Endothelial cell of umbilical vein (primary cell): ENCODE measurements around the gene B3GAT2. TPM values are rescaled to one million over a fixed set of nuclear protein-coding genes. Genes with fewer than 3 reads are reported as not detected.

ENCODE experiments used
- BruUV-seq: library from RNA; stranded (reverse); fragments of 400-500 nt; replicated peaks from 2 replicates; lab custom pipeline; 2021; lab: Mats Ljungman, UMichigan
- CTCF ChIA-PET: fragments of 300-600, 350-600 bp; sonication (Branson Sonifier 250); formaldehyde crosslinking; loops from one replicate; lab custom pipeline; 2021; ENCODE audit warnings: antibody characterized with exemption, inconsistent platforms; lab: Charles Lee
- POLR2A ChIA-PET: fragments of 300-600, 350-600 bp; sonication (Branson Sonifier 250); formaldehyde crosslinking; loops from one replicate; lab custom pipeline; 2021; ENCODE audit warnings: antibody characterized with exemption, inconsistent platforms; lab: Charles Lee
- DNase-seq: peaks from one replicate; pipeline ENCODE4 v3.0.0-alpha.2; 2011; ENCODE audit warnings: low read depth, low spot score
- FAIRE-seq: peaks from 2 replicates; lab custom pipeline; 2011; peaks lifted over from hg19 to GRCh38; lab: Jason Lieb, UNC
- H2AFZ ChIP-seq: 2 replicates; pipeline ENCODE4 v1.6.0; 2012; ENCODE audit warnings: low read depth, low read length, control low read depth, inconsistent platforms
- H3K27ac ChIP-seq: 2 replicates; pipeline ENCODE4 v1.5.1; 2011; ENCODE audit warnings: low read depth, mild to moderate bottlenecking, control low read depth, low read length, moderate library complexity; ENCODE audit not compliant: insufficient read depth
- H3K27me3 ChIP-seq, 2 experiments: 2 replicates each; pipeline versions ENCODE4 v1.6.0 to v1.6.1; 2011; ENCODE audit warnings: low read length in 2 of 2, mixed read lengths in 1 of 2; ENCODE audit not compliant: control insufficient read depth in 2 of 2, insufficient read depth in 2 of 2
- H3K36me3 ChIP-seq, 2 experiments: 2 replicates in 1 of 2; 3 replicates in 1 of 2; pipeline ENCODE4 v1.5.1; 2011; ENCODE audit warnings: low read length in 2 of 2, mild to moderate bottlenecking in 1 of 2, moderate library complexity in 1 of 2; ENCODE audit not compliant: control insufficient read depth in 2 of 2, insufficient read depth in 2 of 2; ENCODE audit errors: extremely low read depth in 1 of 2
- H3K4me1 ChIP-seq: 3 replicates; pipeline ENCODE4 v1.5.1; 2011; ENCODE audit warnings: mild to moderate bottlenecking, low read length; ENCODE audit not compliant: control insufficient read depth, insufficient read depth; ENCODE audit errors: extremely low read depth
- H3K4me2 ChIP-seq: 2 replicates; pipeline ENCODE4 v1.6.1; 2011; ENCODE audit warnings: low read length, control low read depth, mixed read lengths; ENCODE audit not compliant: insufficient read depth
- H3K4me3 ChIP-seq, 3 experiments: fragments of 200-600 bp in 1 of 3; sonication (generic), shearing (Covaris generic) in 1 of 3; replicated peaks in 1 of 3; 2 replicates each; pipeline ENCODE4 v1.5.1; 2011 to 2016; ENCODE audit warnings: control low read depth in 3 of 3, low read length in 3 of 3, mild to moderate bottlenecking in 2 of 3, inconsistent platforms in 1 of 3, low read depth in 1 of 3, moderate library complexity in 1 of 3; ENCODE audit not compliant: insufficient read depth in 1 of 3
- H3K79me2 ChIP-seq: 2 replicates; pipeline ENCODE4 v1.6.0; 2012; ENCODE audit warnings: low read length, inconsistent platforms; ENCODE audit not compliant: control insufficient read depth, insufficient read depth
- H3K9ac ChIP-seq: replicated peaks from 2 replicates; pipeline ENCODE3; 2011; ENCODE audit warnings: low read length, control low read depth; ENCODE audit not compliant: insufficient read depth; ENCODE audit errors: extremely low read depth
- H3K9me1 ChIP-seq: replicated peaks from 3 replicates; pipeline ENCODE4 v1.6.0; 2011; ENCODE audit warnings: mild to moderate bottlenecking, low read length; ENCODE audit not compliant: control insufficient read depth, insufficient read depth; ENCODE audit errors: extremely low read depth
- H3K9me3 ChIP-seq: replicated peaks from 2 replicates; pipeline ENCODE4 v1.5.1; 2012; ENCODE audit warnings: low read length, inconsistent platforms; ENCODE audit not compliant: control insufficient read depth, insufficient read depth
- H4K20me1 ChIP-seq: replicated peaks from 2 replicates; pipeline ENCODE3; 2011; ENCODE audit warnings: mild to moderate bottlenecking, low read length; ENCODE audit not compliant: control insufficient read depth, insufficient read depth; ENCODE audit errors: extremely low read depth
- CTCF ChIP-seq, 2 donors: IDR thresholded peaks; 1 replicate in 1 of 2; 2 replicates in 1 of 2; pipeline ENCODE4 v1.5.1; 2011; ENCODE audit warnings: low read length in 2 of 2, mild to moderate bottlenecking in 2 of 2, moderate library complexity in 2 of 2, control low read depth in 1 of 2, inconsistent platforms in 1 of 2, low read depth in 1 of 2; ENCODE audit not compliant: insufficient read depth in 1 of 2; ENCODE audit errors: extremely low read depth in 1 of 2
- EZH2 ChIP-seq: IDR thresholded peaks from 2 replicates; pipeline ENCODE4 v1.6.1; 2012; ENCODE audit warnings: borderline replicate concordance, low read depth, mild to moderate bottlenecking, moderate library complexity, low read length, inconsistent platforms; ENCODE audit not compliant: severe bottlenecking
- FOS ChIP-seq: IDR thresholded peaks from 2 replicates; pipeline ENCODE4 v1.6.1; 2011; ENCODE audit warnings: mild to moderate bottlenecking, low read length, moderate library complexity, borderline replicate concordance; ENCODE audit not compliant: insufficient read depth
- GATA2 ChIP-seq: IDR thresholded peaks from 2 replicates; pipeline ENCODE4 v1.7.0; 2011; ENCODE audit warnings: low read depth, mild to moderate bottlenecking, moderate library complexity, mixed read lengths, low read length; ENCODE audit not compliant: insufficient read length, insufficient read depth
- POLR2A ChIP-seq: IDR thresholded peaks from 2 replicates; pipeline ENCODE4 v1.6.1; 2012; ENCODE audit warnings: low read depth, mild to moderate bottlenecking, control low read depth, low read length
- POLR2AphosphoS5 ChIP-seq: IDR thresholded peaks from 2 replicates; pipeline ENCODE4 v1.6.1; 2012; ENCODE audit warnings: low read depth, mild to moderate bottlenecking, control low read depth, low read length, moderate library complexity; ENCODE audit not compliant: insufficient read depth
- dilution Hi-C: fragments of 300-500 bp; cut with MboI; formaldehyde crosslinking; loops from one replicate; pipeline ENCODE4 v1.15.0; 2019; ENCODE audit warnings: low sequenced_read_pairs; ENCODE audit not compliant: extremely low pct_ligation_motif_present
- intact Hi-C: fragments of 100-400 bp; cut with micrococcal nuclease; formaldehyde crosslinking; loops from one replicate; pipeline ENCODE4 v1.10.0; 2022
- polyA plus RNA-seq, 4 experiments: library from polyadenylated mRNA; depleted of rRNA in 3 of 4; stranded (reverse) in 3 of 4; unstranded in 1 of 4; fragments of >200 nt; gene quantifications; 2 replicates each; pipeline versions ENCODE4 v1.2.1 to v1.2.3, GENCODE V29; 2011 to 2012; ENCODE audit warnings: missing spikeins in 1 of 4
- total RNA-seq: library from RNA; stranded (reverse); gene quantifications from 2 replicates; pipeline ENCODE4 v1.2.3, GENCODE V29; 2021

The B3GAT2 gene
- total and polyA plus RNA-seq, 2 donors (not counting 3 experiments of a cell fraction or from before 2014, with no cell fraction given) = not detected

GRCh38 chr6:70821751-70822150, 135.1 kb downstream of the B3GAT2 start:
- Histone ChIP-seq H3K79me2 (no peaks in the 10 kb centered on the region), H2AFZ (no peak overlapping the region), H3K27me3 (no peaks in the 10 kb centered on the region), H3K9me3 (no peaks in the 10 kb centered on the region), H3K4me2 (no peak overlapping the region), H3K4me1 (no peaks in the 10 kb centered on the region), H3K9me1 (no peaks in the 10 kb centered on the region), H3K9ac (no peak overlapping the region), H3K27ac (no peak overlapping the region), H4K20me1 (no peaks in the 10 kb centered on the region), H3K4me3 (no peak overlapping the region), H3K36me3 (no peaks in the 10 kb centered on the region)
- no TSS peak for BruUV-seq
- TF ChIP-seq GATA2 (no peak), EZH2 (no peak), CTCF (IDR thresholded peaks at IDR 0.05; ENCODE audit: extremely low read depth in 1 of 2, insufficient read depth in 1 of 2, low read depth in 1 of 2, low read length in 2 of 2) (no peak), FOS (no peak), POLR2A (no peak)
- ChIA-PET CTCF (interaction anchor here (1.0 to 1.5 kb wide), 3 partner anchors 11 to 15 kb away, joined by 3 to 4 read pairs (median 3); no protein-coding TSS in a partner anchor), POLR2A (no interaction called here)
- intact Hi-C loops = no loop called here
- dilution Hi-C loops = no loop called here
- FAIRE-seq (no peak), DNase-seq (no peak)

- Histone ChIP-seq H3K4me3 (no peak overlapping the region), H3K4me1 (no peaks in the 10 kb centered on the region), H3K79me2 (no peaks in the 10 kb centered on the region), H3K9ac (no peak overlapping the region), H3K9me3 (no peaks in the 10 kb centered on the region), H4K20me1 (no peaks in the 10 kb centered on the region), H3K36me3 (no peaks in the 10 kb centered on the region), H3K27ac (no peak overlapping the region), H2AFZ (no peak overlapping the region), H3K4me2 (no peak overlapping the region), H3K9me1 (no peaks in the 10 kb centered on the region), H3K27me3 (no peaks in the 10 kb centered on the region)
- intact Hi-C loops (no loop called here), dilution Hi-C loops (no loop called here)
- FAIRE-seq = no peak
- no TSS peak for BruUV-seq
- POLR2A ChIA-PET = no interaction called here
- CTCF ChIA-PET = no interaction called here
- TF ChIP-seq POLR2AphosphoS5 (no peak), POLR2A (no peak), FOS (no peak), GATA2 (no peak)
- no peak for DNase-seq
These were observed 136.1 kb downstream of the B3GAT2 start for GRCh38 chr6:70820778-70821177.
